ENCODE results near the gene NTN3. TPM values are rescaled to one million over a fixed set of nuclear protein-coding genes. Genes with fewer than 3 reads are reported as not detected.
A peak's percentile ranks its signal among the peaks of the same experiment; 100 is the strongest.

Gene NTN3
- polyA plus RNA-seq, 2 of the 4 experiments (the other 2 are of a cell fraction) = not detected

DNA sequence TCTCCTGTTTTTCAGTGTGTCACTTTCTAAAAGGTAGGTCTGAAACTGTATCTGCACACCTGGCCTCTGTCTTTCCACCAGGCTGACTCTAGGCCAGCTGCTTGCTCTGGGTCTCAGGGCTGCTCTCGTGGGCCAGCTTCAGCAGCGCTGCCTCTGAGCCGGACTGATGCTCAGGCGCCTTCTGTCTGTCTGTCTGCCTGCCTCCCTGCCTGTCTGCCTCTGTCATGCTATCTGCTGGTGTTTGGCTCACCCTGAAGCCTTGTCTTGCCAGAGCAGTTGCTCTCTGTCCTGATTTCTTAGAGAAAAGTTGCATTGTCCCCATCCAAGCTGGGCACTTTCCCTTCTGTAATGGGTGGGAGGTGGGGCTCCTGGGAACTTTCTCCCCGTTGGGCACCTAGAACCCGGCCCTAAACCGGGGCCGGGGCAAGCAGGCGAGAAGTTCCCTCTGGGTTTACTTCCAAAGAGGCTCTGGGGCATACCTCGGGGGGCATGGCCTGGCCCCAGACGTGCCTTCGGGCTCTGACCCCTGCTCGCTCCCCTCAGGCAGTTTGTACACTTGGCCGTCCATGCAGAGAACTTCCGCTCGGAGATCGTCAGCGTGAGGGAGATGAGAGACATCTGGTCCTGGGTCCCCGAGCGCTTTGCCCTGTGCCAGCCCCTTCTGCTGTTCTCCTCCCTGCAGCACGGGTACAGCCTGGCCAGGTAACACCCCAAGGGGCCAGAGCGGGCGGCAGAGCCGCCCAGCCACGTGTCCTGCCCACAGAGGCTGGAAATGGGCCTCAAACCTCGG lies 26.8 kb downstream of the NTN3 start:
- no peak for DNase-seq (ENCODE audit: low read depth in 1 of 2, low spot score in 1 of 2)
- peak overlapping the region; percentile 35; the same call in 2 of the 3 replicates for H3K4me2 ChIP-seq
- H3K4me3 ChIP-seq = no peak overlapping the region
- ATAC-seq = no peak
- H3K9me3 ChIP-seq = no peaks in the 10 kb centered on the region
- no peak for FAIRE-seq
- POLR2A ChIA-PET = no interaction called here
- no peak for TF ChIP-seq JUN (IDR thresholded peaks at IDR 0.05)
- no peak for TF ChIP-seq RCOR1 (IDR thresholded peaks at IDR 0.05; ENCODE audit: low read depth, low read length)
- no peak for TF ChIP-seq BHLHE40 (IDR thresholded peaks at IDR 0.05; ENCODE audit: low read depth, low read length)
- TF ChIP-seq FOXS1 (CRISPR knock-in tag; IDR thresholded peaks at IDR 0.05) = no peak
- no peak for TF ChIP-seq TP53 (CRISPR knock-in tag; IDR thresholded peaks at IDR 0.05)
- TF ChIP-seq EP300 (IDR thresholded peaks at IDR 0.05) = no peak
- no peak for TF ChIP-seq ZNF302 (CRISPR knock-in tag; IDR thresholded peaks at IDR 0.05)
- TF ChIP-seq GATA3 (IDR thresholded peaks at IDR 0.05; ENCODE audit: borderline replicate concordance) = no peak
- TF ChIP-seq, protein P1, sequence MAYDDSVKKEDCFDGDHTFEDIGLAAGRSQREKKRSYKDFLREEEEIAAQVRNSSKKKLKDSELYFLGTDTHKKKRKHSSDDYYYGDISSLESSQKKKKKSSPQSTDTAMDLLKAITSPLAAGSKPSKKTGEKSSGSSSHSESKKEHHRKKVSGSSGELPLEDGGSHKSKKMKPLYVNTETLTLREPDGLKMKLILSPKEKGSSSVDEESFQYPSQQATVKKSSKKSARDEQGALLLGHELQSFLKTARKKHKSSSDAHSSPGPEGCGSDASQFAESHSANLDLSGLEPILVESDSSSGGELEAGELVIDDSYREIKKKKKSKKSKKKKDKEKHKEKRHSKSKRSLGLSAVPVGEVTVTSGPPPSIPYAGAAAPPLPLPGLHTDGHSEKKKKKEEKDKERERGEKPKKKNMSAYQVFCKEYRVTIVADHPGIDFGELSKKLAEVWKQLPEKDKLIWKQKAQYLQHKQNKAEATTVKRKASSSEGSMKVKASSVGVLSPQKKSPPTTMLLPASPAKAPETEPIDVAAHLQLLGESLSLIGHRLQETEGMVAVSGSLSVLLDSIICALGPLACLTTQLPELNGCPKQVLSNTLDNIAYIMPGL (CRISPR knock-in tag; IDR thresholded peaks at IDR 0.05; ENCODE audit: borderline replicate concordance) = no peak
- no peak for TF ChIP-seq POLR2AphosphoS2 (conservative IDR thresholded peaks at IDR 0.05; ENCODE audit: low read length)
- no peak for TF ChIP-seq CBX2 (IDR thresholded peaks at IDR 0.05; ENCODE audit: borderline replicate concordance, low read depth)
- TF ChIP-seq EHMT2 (IDR thresholded peaks at IDR 0.05; ENCODE audit: low read depth) = no peak
- peaks cover 22% of the 10 kb centered on the region for H3K4me1 ChIP-seq
- WGBS (ENCODE audit: missing lambda C conversion rate) = 90% methylated on average over 22 of the region's 26 CpGs
- peak overlapping the region; percentile 20 to 55; a peak in 2 of 6 replicates for H3K27ac ChIP-seq
- CTCF ChIA-PET = interaction anchor here (0.6 to 6.4 kb wide), 4 partner anchors 11 to 303 kb away, joined by 3 to 98 read pairs (median 4); partner anchors contain the start of gene ABCA3

DNA sequence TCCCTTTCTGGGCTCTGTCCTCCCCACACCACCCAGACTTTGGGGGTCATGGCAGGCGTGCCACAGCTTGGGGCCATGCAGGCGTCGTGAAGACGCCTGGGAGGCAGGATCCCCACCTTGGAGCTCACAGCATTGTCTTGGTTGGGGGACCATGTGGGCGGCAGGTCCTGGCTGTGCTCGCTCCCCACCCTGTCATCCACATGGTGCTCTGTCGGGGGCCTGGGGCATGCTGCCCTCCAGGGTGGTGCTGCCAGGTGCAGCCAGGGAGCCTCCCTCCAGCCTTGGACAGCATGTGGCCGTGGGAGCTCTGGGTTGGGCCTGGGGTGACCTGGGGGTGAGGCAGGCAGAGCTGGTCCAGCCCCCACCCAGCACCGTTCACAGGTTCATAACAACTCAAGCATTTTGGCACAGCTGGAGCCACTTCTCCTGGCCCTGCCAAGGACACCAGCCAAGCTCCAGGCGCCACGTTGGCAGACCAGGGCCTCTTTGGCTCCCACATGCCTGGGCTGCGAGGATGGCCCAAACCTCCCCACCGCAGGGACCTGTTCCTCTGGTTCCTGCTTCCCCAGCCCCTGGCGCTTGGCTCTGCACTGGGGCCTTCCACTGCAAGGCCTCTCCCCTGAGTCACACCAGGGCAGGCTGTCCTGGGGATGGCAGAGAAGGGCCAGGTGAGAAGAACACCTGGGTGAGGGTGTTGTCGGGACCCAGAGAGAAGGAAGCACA lies 27.6 kb downstream of the NTN3 start:
- TF ChIP-seq, protein P2, sequence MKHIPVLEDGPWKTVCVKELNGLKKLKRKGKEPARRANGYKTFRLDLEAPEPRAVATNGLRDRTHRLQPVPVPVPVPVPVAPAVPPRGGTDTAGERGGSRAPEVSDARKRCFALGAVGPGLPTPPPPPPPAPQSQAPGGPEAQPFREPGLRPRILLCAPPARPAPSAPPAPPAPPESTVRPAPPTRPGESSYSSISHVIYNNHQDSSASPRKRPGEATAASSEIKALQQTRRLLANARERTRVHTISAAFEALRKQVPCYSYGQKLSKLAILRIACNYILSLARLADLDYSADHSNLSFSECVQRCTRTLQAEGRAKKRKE (CRISPR knock-in tag; IDR thresholded peaks at IDR 0.05; ENCODE audit: low read depth) = no peak
- no peak for TF ChIP-seq FOSB (CRISPR knock-in tag; IDR thresholded peaks at IDR 0.05)
- TF ChIP-seq BHLHE40 (IDR thresholded peaks at IDR 0.05; ENCODE audit: low read depth, low read length) = no peak
- no peak for TF ChIP-seq SMC3 (IDR thresholded peaks at IDR 0.05)
- TF ChIP-seq FOXS1 (CRISPR knock-in tag; IDR thresholded peaks at IDR 0.05) = no peak
- no peak for TF ChIP-seq EHF (CRISPR knock-in tag; IDR thresholded peaks at IDR 0.05)
- TF ChIP-seq EHMT2 (IDR thresholded peaks at IDR 0.05; ENCODE audit: low read depth) = no peak
- TF ChIP-seq CHD2 (IDR thresholded peaks at IDR 0.05; ENCODE audit: low read length, partially characterized antibody) = no peak
- TF ChIP-seq, protein P3, sequence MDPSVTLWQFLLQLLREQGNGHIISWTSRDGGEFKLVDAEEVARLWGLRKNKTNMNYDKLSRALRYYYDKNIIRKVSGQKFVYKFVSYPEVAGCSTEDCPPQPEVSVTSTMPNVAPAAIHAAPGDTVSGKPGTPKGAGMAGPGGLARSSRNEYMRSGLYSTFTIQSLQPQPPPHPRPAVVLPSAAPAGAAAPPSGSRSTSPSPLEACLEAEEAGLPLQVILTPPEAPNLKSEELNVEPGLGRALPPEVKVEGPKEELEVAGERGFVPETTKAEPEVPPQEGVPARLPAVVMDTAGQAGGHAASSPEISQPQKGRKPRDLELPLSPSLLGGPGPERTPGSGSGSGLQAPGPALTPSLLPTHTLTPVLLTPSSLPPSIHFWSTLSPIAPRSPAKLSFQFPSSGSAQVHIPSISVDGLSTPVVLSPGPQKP (IDR thresholded peaks at IDR 0.05; ENCODE audit: low read depth, low read length) = no peak
- TF ChIP-seq PHF8 (IDR thresholded peaks at IDR 0.05; ENCODE audit: borderline replicate concordance, low read depth) = no peak
- TF ChIP-seq, protein P4, sequence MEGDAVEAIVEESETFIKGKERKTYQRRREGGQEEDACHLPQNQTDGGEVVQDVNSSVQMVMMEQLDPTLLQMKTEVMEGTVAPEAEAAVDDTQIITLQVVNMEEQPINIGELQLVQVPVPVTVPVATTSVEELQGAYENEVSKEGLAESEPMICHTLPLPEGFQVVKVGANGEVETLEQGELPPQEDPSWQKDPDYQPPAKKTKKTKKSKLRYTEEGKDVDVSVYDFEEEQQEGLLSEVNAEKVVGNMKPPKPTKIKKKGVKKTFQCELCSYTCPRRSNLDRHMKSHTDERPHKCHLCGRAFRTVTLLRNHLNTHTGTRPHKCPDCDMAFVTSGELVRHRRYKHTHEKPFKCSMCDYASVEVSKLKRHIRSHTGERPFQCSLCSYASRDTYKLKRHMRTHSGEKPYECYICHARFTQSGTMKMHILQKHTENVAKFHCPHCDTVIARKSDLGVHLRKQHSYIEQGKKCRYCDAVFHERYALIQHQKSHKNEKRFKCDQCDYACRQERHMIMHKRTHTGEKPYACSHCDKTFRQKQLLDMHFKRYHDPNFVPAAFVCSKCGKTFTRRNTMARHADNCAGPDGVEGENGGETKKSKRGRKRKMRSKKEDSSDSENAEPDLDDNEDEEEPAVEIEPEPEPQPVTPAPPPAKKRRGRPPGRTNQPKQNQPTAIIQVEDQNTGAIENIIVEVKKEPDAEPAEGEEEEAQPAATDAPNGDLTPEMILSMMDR (IDR thresholded peaks at IDR 0.05) = no peak
- no peak for TF ChIP-seq RNF2 (IDR thresholded peaks at IDR 0.05; ENCODE audit: borderline replicate concordance, low read depth)
- TF ChIP-seq NFE2L2 (conservative IDR thresholded peaks at IDR 0.05; ENCODE audit: low read length) = no peak
- no peak for TF ChIP-seq HEYL (CRISPR knock-in tag; IDR thresholded peaks at IDR 0.05)
- TF ChIP-seq, protein P5, sequence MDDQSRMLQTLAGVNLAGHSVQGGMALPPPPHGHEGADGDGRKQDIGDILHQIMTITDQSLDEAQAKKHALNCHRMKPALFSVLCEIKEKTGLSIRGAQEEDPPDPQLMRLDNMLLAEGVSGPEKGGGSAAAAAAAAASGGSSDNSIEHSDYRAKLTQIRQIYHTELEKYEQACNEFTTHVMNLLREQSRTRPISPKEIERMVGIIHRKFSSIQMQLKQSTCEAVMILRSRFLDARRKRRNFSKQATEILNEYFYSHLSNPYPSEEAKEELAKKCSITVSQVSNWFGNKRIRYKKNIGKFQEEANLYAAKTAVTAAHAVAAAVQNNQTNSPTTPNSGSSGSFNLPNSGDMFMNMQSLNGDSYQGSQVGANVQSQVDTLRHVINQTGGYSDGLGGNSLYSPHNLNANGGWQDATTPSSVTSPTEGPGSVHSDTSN (IDR thresholded peaks at IDR 0.05) = no peak
- TF ChIP-seq NR3C1 (IDR thresholded peaks at IDR 0.05) = no peak
- TF ChIP-seq TFCP2L1 (CRISPR knock-in tag; IDR thresholded peaks at IDR 0.05) = no peak
- no peak for TF ChIP-seq RCOR1 (IDR thresholded peaks at IDR 0.05; ENCODE audit: low read depth, low read length)
- no peak for TF ChIP-seq TP53 (CRISPR knock-in tag; IDR thresholded peaks at IDR 0.05)
- ChIA-PET CTCF (interaction anchor here (0.6 to 6.4 kb wide), 5 partner anchors 12 to 304 kb away, joined by 3 to 98 read pairs (median 3); partner anchors contain the start of gene ABCA3), POLR2A (no interaction called here)
- Histone ChIP-seq H3K4me2 (no peak overlapping the region), H3K4me3 (no peak overlapping the region), H3K4me1 (peaks cover 28% of the 10 kb centered on the region), H3K9me3 (no peaks in the 10 kb centered on the region), H3K27ac (no peak overlapping the region)
- DNase-seq (ENCODE audit: low read depth in 1 of 2, low spot score in 1 of 2) (no peak), FAIRE-seq (no peak), ATAC-seq (no peak)
- WGBS (ENCODE audit: missing lambda C conversion rate) = 91% methylated on average over 11 of the region's 15 CpGs

Measured in A549 (cell line).